Gastroesophageal sphincter (tissue), 3 donors: ENCODE data around the gene PLA2G5.

ENCODE experiments used
- CTCF ChIP-seq, 4 experiments: fragments of 200-600 bp in 2 of 4; fragments of 450-650 bp in 2 of 4; sonication (generic) in 1 of 4; IDR thresholded peaks; one replicate each; pipeline ENCODE4 v1.5.1; 2017 to 2019; ENCODE audit warnings: antibody characterized with exemption in 4 of 4, mild to moderate bottlenecking in 2 of 4, moderate library complexity in 2 of 4
- EP300 ChIP-seq: sonication (generic); formaldehyde crosslinking; IDR thresholded peaks from one replicate; pipeline ENCODE4 v1.6.1; 2017; ENCODE audit warnings: antibody characterized with exemption, mild to moderate bottlenecking
- POLR2A ChIP-seq, 2 donors: fragments of 450-650 bp; IDR thresholded peaks; one replicate each; pipeline ENCODE4 v1.6.1; 2017; ENCODE audit warnings: antibody characterized with exemption in 2 of 2, mild to moderate bottlenecking in 2 of 2, moderate library complexity in 1 of 2
- POLR2AphosphoS5 ChIP-seq: sonication (generic); formaldehyde crosslinking; IDR thresholded peaks from one replicate; pipeline ENCODE4 v1.6.1; 2017; ENCODE audit warnings: antibody characterized with exemption

- TF ChIP-seq POLR2A (IDR thresholded peaks at IDR 0.05) (no peak), CTCF (IDR thresholded peaks at IDR 0.05) (no peak), POLR2AphosphoS5 (no peak), EP300 (no peak)
Observed at GRCh38 chr1:20074055-20074724, 4.2 kb downstream of the PLA2G5 start.
